GM21576 (cell line): ENCODE measurements around the gene FAM168A.

Experiments used
- ATAC-seq: cut with Tn5 transposase; IDR thresholded peaks from one replicate; pipeline ENCODE4 v1.9.1; 2021; ENCODE audit warnings: mild to moderate bottlenecking, moderate library complexity; ENCODE audit not compliant: unreplicated experiment

FAM168A gene

DNA sequence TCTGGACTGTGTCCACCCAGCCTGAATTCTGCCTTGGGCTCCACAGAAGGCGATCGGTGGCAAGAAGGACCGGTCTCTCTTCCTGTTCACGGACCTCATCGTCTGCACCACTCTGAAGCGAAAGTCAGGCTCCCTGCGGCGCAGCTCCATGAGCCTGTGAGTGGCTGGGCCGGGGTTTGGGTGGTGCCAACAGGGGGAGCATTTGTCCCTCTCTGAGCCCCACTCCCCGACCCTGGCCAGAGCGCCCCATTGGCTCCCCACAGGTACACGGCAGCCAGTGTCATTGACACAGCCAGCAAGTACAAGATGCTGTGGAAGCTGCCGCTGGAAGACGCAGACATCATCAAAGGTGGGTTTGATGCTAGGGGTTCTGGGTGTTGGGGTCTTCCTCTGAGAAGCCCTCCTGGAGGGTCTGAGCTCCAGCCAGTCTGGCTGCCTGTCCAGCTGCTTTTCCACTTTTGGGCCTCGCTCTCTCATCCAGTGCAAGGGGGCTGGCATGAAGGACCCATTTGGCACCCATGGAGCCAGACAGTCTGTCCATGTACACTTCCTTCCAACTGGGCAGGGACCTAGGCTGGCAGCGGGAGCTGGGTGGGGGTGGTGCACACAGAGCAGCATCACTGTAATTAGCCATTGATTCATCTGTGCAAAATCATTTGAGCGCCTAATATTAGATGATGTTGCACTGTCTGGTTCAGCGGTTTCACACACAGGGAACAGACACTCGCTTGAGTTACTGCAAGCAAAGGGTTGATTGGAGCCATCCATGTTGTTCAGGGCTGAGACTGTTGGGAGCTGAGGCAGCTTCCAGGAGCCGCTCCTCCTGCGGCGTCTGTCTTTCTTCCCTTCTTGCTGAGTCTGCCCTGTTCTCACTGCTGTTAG lies 240.7 kb downstream of the FAM168A start:
- ATAC-seq, result no peak

DNA sequence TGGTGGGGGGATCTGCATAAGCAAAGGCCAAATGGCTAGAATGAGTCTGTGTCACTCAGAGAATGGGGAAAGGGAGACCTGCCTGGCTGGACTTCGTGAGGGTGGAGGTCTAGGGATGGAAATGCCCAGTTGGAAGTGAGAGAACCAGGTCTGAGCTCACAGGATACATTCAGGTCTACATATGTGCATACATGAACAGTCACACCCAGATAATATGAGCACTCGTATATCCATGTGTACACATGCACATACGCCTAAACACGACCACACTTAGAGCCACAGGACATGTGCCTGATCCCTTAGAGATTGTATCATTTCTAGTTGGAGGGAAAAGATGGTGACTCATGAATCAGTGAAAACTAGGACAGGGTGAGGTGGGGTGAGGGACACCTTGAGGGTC lies 242.8 kb downstream of the FAM168A start:
- no peak for ATAC-seq

DNA sequence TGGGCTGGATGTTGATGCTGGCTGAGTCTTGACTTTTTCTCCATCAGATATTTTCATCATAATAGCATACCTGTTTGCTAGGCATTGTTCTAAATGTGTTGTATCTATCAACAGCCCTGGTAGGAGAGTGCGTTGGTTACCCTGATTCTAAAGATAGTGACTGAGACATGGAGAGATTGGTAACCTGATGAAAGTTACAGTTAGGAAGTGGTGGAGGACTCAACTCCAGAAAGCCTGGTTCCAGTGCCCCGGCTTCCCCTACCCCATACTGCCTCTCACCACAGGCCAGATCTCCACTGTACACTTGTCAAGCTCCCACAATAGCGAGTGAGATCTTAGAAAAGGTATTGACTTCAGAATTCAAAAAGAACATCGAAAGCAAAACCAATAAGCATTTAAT lies 244.5 kb downstream of the FAM168A start:
- no peak for ATAC-seq

DNA sequence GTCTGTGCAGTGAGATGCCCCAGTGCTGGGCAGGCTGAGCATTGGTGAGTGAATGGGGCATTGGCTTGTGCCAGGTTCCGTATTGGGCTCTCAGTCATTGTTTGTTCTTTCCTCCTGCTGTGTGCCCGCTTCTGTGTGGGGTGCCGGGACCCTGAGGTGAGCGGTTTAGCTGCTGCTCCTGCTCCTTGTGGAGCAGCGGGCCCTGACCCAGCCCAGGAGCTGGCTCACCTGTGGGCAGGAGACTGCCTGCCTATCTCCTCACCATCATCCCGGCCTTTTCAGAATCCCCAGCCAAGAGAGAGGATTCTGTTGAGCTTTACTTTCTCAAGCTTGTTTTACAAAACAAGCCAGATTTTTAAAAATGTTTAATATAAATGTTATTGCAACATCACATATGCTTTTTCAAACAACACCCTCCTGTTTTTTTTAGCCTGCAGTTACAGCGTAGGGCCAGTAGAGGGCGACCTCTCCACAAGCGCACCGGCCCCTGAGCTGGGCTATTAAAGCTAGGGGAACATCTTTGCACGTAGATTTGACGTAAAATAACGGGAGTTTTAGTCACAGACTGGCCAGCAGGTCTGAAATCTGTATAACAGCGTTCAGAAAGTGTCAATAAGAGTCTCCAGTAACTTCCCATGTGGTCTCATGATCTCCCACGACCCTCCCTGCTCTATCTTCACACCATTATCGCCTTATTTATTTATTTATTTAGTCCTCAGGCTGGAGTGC lies 246.8 kb downstream of the FAM168A start:
- ATAC-seq, result no peak
